ENCODE measurements around the gene GPR26.

The GPR26 gene

GRCh38 chr10:123648595-123648994 is 17.6 kb upstream of the GPR26 start:
- DNase-seq (ENCODE audit: low spot score), result peak; percentile 5

- peak; percentile 26 for DNase-seq (ENCODE audit: low spot score)
These were observed 16.5 kb upstream of the GPR26 start for GRCh38 chr10:123649676-123650075.

- DNase-seq (ENCODE audit: low spot score), result peak; percentile 49
These were observed 14.6 kb upstream of the GPR26 start for GRCh38 chr10:123651421-123652047.

- DNase-seq (ENCODE audit: low spot score), result peak; percentile 8
These were observed 10.4 kb upstream of the GPR26 start for GRCh38 chr10:123655751-123656150.

GRCh38 chr10:123663522-123663921 is 2.6 kb upstream of the GPR26 start:
- no peak for DNase-seq (ENCODE audit: low spot score)

GRCh38 chr10:123665491-123666286 is 466 bp upstream of the GPR26 start:
- no peak for DNase-seq (ENCODE audit: low spot score)

- DNase-seq (ENCODE audit: low spot score), result no peak
These were observed 3.7 kb downstream of the GPR26 start for GRCh38 chr10:123669886-123670285.

- DNase-seq (ENCODE audit: low spot score), result no peak
These were observed 7.0 kb downstream of the GPR26 start for GRCh38 chr10:123673198-123673597.

GRCh38 chr10:123674741-123675140 is 8.6 kb downstream of the GPR26 start:
- DNase-seq (ENCODE audit: low spot score), result no peak

- DNase-seq (ENCODE audit: low spot score), result no peak
These were observed 9.7 kb downstream of the GPR26 start for GRCh38 chr10:123675811-123676210.

- no peak for DNase-seq (ENCODE audit: low spot score)
These were observed 11.4 kb downstream of the GPR26 start for GRCh38 chr10:123677556-123677955.

GRCh38 chr10:123678376-123678775 is 12.2 kb downstream of the GPR26 start:
- no peak for DNase-seq (ENCODE audit: low spot score)

- DNase-seq (ENCODE audit: low spot score), result no peak
These were observed 15.1 kb downstream of the GPR26 start for GRCh38 chr10:123681285-123681684.

- no peak for DNase-seq (ENCODE audit: low spot score)
These were observed 16.3 kb downstream of the GPR26 start for GRCh38 chr10:123682477-123682876.

GRCh38 chr10:123683459-123683858 is 17.3 kb downstream of the GPR26 start:
- no peak for DNase-seq (ENCODE audit: low spot score)

GRCh38 chr10:123683865-123684264 is 17.7 kb downstream of the GPR26 start:
- DNase-seq (ENCODE audit: low spot score), result no peak

- DNase-seq (ENCODE audit: low spot score), result no peak
These were observed 19.1 kb downstream of the GPR26 start for GRCh38 chr10:123685260-123685659.

GRCh38 chr10:123687758-123688157 is 21.6 kb downstream of the GPR26 start:
- no peak for DNase-seq (ENCODE audit: low spot score)

- no peak for DNase-seq (ENCODE audit: low spot score)
These were observed 23.7 kb downstream of the GPR26 start for GRCh38 chr10:123689880-123690279.

- DNase-seq (ENCODE audit: low spot score), result peak; percentile 28
These were observed 37.1 kb downstream of the GPR26 start for GRCh38 chr10:123703195-123703790.

- peak; percentile 40 for DNase-seq (ENCODE audit: low spot score)
These were observed 37.9 kb downstream of the GPR26 start for GRCh38 chr10:123704076-123704475.

GRCh38 chr10:123704812-123705211 is 38.7 kb downstream of the GPR26 start:
- peak; percentile 23 for DNase-seq (ENCODE audit: low spot score)

- peak; percentile 28 for DNase-seq (ENCODE audit: low spot score)
These were observed 40.1 kb downstream of the GPR26 start for GRCh38 chr10:123706236-123706635.

Measured in left forelimb (tissue), 1 donor.